Urothelium cell line (cell line): ENCODE measurements around the gene ABCA3.

Experiments used
- DNase-seq: peaks from one replicate; pipeline ENCODE4 v3.0.0; 2011; ENCODE audit warnings: low spot score, mixed read lengths
- FAIRE-seq: peaks from 2 replicates; lab custom pipeline; 2011; peaks lifted over from hg19 to GRCh38; lab: Jason Lieb, UNC

ABCA3 gene

DNA sequence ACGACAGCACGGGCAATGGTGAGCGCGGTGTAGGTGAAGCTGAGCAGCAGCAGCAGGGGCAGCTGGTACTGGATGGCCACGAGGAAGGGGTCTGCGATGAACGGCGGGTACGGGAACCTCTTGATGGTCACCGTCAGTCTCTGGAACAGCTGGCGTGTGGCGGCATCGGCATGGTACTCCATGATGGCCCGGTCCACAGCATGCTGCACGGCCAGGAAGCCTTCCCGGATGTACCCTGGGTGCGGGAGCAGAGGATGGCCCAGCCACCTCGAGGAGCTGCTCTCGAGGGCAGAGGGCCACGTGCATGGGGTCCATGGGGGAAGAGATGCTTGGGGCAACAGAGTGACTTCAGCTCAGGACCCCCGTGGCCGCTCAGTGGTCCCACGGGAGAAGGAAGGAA is 20.9 kb downstream of the ABCA3 start:
- FAIRE-seq, result no peak

GRCh38 chr16:2317231-2318020 is 23.1 kb downstream of the ABCA3 start:
- no peak for DNase-seq
- FAIRE-seq, result peak; percentile 32

More for the DNA sequence above, 20.9 kb downstream of the ABCA3 start:
- DNase-seq, result no peak

DNA sequence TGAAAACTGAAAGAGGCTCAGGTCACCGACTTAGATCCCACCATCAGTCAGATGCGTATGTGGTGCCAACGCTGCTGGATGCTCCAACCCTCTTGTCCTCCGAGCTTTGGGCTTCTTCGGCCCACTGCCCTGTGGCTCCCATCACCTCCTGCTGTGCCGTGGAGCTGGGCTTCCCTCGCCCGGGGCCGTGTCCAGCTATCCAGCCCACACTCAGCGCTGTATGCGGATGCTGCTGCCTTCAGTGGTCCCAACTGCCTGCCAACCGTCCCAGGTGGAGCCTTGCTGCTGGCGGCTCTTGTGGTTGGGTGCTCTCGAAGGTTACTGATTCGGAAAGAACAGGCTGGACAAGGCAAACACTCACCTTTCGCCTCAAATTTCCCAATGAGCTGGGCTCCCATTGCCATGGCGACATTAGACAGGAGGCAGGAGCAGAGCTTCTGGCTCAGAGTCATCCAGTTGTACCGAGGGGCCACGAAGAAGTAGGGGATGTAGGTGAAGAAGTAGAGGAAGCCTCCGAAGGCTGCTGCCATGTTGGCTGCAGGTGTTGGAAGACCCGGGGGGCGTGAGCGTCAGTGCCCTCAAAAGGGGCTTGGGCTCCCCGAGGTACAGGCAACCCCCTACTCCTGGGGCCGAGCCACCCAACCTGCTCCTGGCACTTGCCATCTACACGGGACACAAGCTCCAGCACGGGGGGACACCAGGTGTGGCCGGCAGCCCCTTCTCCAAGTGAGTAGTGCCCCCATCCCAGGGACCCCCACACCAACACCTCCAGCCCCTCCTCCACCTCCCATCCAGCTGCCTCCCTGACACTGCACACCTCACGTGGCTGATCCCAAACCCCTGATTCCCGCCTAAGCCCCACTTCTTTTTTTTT is 32.2 kb downstream of the ABCA3 start:
- no peak for DNase-seq
- no peak for FAIRE-seq

DNA sequence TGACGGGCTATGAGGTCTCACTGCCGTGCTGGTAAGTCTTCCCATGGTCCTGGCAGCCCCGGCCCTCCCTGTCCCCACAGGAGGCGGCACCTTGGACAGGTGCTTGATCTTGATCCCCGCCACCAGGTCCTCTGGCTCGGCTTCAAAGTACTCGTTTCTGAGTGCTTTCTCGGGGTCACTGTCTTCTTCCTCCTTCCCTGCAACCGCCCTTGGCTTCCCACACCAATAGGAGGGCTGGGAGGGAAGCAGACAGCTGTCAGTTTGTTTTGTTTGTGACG is 40.7 kb downstream of the ABCA3 start:
- FAIRE-seq (no peak), DNase-seq (no peak)

DNA sequence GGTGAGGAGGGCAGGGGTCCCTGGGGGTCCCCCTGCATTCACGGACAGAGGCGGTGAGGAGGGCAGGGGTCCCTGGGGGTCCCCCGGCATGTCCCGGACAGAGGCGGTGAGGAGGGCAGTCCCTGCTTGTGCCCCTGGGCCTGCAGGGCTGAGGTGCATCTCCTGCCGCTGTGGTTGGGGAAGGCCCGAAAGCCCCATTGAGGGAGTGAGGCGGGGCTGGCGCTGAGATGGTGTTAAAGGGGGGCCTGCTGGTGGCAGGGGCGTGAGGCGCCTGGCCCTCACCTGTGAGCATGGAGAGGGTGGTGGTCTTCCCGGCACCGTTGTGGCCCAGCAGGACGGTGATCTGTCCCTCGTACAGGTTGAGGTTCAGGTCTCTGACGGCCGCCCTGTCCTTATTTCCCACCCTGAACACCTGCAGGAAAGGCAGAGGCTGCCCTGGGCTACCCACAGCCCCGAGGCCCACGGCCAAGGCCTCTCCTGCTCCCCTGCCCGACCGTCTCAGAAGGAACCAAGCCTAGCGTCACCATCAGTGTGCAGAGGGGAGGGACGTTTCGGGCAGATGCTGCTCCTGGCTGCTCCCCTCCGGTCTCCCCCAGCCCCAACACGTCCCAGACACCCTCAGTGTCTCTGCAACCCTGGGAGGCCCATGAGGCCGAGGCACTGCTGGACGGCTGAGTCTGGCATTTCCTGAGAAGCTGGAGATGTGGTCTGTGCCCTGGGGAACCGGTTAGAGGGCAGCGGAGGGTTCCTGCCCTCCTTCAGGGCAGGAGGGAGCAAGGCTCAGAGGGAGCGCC is 41.2 kb downstream of the ABCA3 start:
- no peak for DNase-seq
- no peak for FAIRE-seq

GRCh38 chr16:2298621-2299020 is 41.9 kb downstream of the ABCA3 start:
- FAIRE-seq (no peak), DNase-seq (no peak)

GRCh38 chr16:2297506-2297860 is 43.0 kb downstream of the ABCA3 start:
- FAIRE-seq, result no peak

GRCh38 chr16:2296661-2297505 is 43.6 kb downstream of the ABCA3 start:
- no peak for DNase-seq

More at GRCh38 chr16:2297506-2297860, 43.0 kb downstream of the ABCA3 start:
- no peak for DNase-seq

GRCh38 chr16:2295056-2295798 is 45.3 kb downstream of the ABCA3 start:
- DNase-seq (no peak), FAIRE-seq (no peak)

More at GRCh38 chr16:2296661-2297505, 43.6 kb downstream of the ABCA3 start:
- FAIRE-seq, result no peak

GRCh38 chr16:2292221-2292620 is 48.3 kb downstream of the ABCA3 start:
- FAIRE-seq, result no peak
- DNase-seq, result no peak

DNA sequence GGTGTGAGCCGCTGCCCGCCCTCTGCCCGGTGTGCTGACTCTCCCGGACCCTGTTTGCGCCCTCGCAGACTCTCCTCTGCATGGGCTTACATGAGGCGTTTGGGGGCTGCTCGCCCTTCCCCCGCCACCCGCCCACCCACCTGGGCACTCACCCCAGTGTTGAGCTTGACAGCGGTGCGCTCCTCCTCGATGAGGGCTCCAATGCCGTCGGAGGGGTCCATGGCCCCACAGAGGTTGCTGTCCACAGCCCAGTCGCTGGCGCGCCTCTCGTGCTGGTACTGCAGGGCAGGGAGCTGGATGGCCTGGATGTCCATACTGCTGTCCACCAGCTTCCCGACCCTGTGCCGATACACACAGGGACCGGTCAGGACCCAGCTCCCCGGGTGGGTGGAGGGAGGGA is 51.2 kb downstream of the ABCA3 start:
- FAIRE-seq (no peak), DNase-seq (no peak)

- DNase-seq (no peak), FAIRE-seq (no peak)
These were observed 51.8 kb downstream of the ABCA3 start for GRCh38 chr16:2288726-2289125.

DNA sequence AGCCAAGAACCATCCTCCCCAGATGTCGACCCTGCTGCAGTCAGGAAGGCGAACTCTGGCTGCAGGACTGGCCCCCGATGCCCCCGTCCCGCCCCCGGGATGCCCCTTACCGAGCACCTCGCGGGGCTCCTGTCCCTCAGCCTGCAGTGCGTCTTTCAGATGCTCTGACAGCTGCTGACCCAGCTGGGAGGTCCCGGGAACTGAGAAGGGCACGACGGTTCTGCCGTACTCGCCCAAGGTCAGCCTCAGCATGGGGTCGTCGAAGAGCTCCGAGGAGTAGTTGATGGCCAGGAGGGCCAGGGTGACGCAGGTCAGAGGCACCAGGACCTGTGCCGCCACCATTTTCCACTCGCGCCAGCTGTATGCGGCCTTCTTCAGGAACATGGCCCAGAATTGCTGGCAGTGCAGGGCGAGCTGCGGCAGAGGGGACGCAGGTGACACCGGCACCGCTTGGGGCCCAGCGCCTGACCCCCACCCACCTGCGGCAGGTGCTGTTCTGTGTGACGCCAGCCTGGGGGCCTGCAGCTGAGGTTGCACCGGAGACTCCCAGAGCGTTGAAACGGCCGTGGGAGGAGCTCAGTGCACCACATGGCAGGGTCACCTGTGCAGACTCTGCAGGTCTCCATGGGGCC is 52.5 kb downstream of the ABCA3 start:
- DNase-seq, result no peak
- FAIRE-seq, result no peak

GRCh38 chr16:2286550-2286949 is 54.0 kb downstream of the ABCA3 start:
- FAIRE-seq, result no peak
- no peak for DNase-seq

DNA sequence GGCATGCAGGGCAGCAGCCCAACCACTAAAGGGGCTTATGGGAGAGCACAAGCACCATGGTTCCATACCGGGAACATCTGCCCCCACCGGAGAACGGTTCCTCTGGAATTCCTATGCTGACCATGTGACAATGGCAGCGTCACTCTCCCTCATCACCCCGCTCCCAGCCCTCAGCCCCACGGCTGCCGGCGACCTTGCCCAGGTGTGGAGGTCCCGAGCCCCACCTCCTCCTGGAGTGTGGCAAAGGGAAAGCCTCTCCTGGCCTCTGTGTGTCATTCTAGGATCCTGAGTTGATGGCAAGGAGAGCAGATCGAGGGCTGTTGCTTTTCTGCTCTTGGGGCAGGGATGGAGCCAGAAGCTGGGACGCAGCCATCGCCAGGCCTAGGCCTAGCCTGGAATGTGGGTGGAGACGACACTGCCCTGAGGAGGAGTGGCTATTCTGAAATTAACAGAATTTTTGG is 54.8 kb downstream of the ABCA3 start:
- FAIRE-seq, result no peak
- DNase-seq, result no peak

GRCh38 chr16:2284797-2285576 is 55.5 kb downstream of the ABCA3 start:
- DNase-seq, result no peak
- peak; percentile 46 for FAIRE-seq

GRCh38 chr16:2284001-2284770 is 56.3 kb downstream of the ABCA3 start:
- no peak for FAIRE-seq
- no peak for DNase-seq
